ENCODE data around the gene CSRNP3.
A peak's percentile ranks its signal among the peaks of the same experiment; 100 is the strongest.

Gene CSRNP3

DNA sequence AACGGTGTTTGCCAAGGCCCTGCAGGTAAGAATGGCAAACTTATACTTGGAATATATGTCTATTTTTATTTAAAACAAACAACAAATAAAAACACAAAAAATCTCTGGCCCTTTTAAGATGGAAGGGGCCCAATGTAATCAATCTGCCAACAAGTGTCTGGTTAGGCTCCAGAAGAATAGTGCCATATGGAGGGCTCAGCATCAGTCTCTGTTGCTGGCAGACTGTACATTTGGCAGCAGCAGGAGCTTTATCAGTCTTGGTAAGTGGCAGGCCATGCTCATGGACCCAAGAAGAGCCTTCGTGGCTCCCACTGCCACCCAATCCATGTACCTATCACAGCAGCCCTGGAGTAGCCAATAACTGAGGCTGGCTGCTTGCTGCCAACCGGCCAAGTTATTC lies 223.4 kb downstream of the CSRNP3 start:
- no peak for DNase-seq

DNA sequence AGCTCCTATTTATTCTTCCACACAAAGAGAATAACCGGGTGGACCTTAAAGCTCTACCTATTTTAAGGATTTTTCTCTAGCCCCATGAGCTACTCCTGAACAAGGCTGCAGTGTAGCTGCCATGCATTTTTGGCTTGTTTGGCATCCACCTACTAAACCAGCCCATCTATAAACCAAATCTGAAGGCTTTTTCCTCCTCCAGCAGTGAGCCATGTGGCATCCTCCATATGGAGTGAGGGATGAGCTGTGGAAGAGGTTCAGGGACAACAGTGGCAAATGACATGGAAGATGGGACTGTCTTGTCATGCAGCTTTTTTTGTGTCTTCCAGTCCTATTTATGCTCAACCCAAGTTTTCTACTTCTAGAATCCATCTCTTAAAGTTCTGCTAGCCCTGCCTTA lies 224.3 kb downstream of the CSRNP3 start:
- no peak for DNase-seq

DNA sequence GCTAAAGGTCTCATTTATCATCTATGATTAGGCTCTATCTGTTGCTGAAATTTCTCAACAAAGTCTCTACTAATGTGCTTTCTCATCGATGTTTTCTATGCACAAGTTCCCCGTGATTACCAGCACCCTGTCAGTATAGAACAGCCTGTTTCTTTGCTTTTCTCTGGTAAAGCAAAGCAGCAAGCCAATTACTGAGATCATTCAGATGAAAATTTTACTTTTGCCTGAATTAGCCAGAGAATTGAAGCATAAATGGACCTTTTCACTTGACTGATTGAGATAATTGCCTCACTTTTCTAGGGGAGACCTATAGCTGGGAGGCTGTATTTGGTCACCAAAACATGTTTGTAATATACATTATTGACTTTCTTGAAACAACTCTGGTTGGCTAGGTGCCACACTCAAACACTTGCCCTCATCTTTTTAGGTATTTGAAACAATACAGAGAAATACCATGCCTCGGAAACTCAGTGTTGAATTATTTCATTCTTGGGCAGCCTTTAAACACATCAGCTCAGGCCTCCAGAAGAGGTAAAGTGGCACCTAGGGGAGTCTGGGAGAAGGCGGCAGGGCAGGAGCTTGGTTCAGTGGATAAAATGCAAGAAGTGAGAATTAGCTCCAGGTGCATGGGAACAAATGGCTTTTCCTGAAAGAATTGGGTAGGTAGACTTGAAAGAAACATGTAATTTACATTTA lies 228.4 kb downstream of the CSRNP3 start:
- no peak for DNase-seq

DNA sequence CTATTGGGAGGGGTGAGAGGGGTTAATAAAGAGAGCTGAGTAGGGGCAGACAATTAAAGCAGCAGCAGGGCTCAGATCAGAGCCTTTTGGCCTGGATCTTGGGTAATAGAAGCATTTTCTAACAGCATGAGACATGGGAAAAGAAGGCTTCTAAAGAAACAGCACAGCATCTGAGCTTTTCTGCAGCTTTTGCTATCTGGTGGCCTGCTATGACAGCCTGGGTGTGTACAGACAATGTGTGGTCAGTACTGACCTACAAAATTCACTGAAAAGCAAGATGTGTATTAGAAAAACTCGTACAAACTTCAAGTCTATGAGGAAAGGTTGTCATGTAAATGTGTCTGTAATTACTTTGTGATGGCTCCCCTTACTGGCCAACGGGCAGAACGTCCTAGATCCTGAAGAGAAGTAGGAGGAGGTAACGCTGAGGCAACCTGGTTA lies 229.0 kb downstream of the CSRNP3 start:
- peak; percentile 35 for DNase-seq

DNA sequence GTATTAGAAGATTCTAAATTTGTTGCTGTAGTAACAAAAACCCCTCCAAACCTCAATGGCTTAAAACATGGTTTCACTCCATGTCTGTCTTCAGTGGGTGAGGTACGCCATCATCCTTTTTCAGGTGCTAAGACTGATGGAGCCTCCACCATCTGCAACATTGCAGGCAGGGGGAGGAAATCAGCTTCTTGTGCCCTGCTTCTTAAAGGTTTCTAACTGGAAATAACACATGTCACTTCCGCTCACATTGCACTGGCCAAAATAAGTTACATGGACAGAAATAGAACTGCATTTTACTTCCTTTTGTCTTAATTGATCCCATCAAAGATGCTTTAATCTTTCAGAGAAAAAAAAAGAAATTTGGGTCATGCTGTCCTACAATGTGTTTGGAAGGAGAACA lies 230.4 kb downstream of the CSRNP3 start:
- no peak for DNase-seq

DNA sequence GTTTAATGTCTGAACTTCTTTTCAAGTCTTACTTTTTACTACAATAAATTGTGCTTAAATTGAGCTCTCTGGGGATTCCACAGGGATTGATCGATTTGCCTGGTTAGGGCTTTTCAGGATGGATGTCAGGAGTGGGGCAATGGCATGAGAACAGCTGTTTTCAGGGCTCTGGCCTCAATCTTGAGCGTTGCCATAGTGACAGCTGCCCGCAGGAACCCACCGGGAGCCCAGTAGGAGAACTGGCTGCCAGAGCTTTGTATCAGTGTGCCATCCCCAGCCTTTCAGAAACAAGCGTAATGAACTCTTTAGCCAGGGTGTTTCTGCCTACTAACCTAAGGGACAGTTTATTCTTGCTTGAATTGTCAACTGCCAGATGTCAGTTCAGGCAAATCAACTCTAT lies 231.0 kb downstream of the CSRNP3 start:
- DNase-seq = no peak

DNA sequence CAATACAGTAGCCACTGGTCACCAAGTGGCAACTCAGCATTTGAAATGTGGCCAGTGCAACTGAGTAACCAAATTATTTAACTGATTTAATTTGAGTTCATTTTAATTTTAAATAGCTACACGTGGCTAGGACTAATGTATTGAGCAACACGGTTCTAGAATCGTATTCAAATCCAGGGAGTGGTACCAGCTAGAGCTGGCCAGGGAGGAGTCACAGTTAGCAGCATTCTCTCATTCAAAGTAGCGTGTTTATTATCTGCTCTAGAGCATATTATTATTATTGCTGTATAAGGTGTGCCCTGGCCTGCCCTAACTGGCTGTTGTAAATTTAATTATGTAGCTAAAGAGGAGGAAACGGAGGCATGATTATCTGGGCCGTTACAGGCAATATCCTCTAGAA lies 231.6 kb downstream of the CSRNP3 start:
- DNase-seq = no peak

DNA sequence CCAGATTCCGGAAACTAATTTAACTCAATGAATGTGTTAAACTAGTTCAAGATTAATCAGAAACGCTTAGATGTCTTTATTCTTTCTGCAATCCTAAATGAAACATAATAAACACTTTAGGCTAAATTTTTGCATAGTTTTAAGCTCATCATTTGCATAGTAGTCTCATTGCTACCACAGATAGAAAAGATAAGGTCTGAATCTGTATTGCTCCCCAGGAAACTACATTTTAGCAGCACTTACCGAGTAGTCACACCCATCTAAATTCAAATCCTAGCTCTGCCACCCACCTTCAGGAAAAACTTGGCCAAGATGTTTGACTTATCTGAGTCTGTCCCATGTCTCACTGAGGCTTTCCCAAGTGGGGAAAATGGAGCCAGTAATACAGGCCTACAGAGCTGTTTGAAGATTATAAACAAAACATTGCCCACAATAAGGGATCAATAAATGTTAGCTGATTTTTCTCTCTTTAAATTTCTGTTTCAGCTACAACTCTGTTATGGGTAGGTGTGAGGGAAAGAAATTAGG lies 237.5 kb downstream of the CSRNP3 start:
- no peak for DNase-seq

DNA sequence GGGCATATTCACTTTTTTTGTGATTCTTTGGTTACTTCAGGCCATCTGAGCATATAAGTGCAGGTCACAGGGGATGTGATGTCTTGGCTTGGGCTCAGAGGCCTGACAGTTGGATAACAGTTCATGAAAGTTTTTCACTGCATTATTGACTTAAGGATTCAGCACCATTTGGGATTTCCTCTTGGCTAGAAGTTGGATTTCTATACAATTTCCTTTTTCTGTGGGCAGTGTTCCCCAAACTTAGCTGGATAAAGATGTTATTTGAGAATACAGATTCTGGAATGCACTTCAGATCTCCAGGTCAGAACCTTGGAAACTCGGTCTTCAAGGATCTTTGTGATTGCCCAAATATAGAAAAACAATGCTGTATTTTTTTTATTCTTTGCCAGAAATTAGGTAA lies 246.6 kb downstream of the CSRNP3 start:
- DNase-seq = no peak

DNA sequence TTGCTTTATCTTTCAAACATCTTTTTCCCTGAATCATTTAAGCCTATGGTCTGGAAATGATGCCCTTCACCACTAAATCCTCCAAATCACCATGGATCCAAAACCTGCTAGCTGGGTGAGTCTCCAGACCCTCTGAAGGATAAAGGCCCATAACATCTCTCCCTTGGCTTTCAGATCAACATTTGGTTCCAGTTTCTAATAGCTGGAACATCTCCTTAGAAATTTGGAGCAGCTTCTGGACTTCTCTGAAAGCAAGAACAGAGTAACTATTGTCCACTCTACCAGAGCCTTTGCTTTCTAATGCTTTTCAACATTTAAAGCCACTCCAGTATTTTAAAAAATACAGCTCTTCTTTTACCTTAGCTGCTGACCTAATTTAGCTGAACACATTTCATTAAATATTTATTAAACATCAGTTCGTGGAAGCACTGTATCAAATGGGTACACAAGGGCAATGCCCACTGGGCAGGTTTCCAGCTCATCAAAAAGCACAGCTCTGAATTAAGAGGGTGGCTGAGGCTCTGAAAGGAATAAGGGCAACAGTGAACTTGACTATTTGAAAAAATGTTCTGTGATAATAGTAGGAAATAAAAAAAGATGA lies 249.2 kb downstream of the CSRNP3 start:
- no peak for DNase-seq

DNA sequence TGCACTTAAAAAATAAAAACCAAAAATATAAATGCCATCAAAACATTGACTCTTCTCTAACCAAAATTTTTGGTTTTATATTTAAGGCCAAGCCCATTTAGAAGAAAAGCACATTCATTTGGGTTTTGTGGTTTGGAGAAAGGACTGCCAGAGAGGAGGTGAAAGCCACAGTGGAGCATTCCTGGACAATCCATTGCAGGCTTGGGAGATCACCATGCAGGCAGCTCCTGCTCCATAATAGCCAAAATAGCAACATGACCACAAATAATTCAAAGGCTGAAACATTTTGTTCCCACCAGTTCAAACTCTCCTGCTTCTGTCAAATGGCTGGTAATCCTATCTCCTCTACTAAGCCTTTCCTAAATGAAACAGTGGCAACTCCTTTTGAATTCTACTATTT lies 251.0 kb downstream of the CSRNP3 start:
- DNase-seq = no peak

DNA sequence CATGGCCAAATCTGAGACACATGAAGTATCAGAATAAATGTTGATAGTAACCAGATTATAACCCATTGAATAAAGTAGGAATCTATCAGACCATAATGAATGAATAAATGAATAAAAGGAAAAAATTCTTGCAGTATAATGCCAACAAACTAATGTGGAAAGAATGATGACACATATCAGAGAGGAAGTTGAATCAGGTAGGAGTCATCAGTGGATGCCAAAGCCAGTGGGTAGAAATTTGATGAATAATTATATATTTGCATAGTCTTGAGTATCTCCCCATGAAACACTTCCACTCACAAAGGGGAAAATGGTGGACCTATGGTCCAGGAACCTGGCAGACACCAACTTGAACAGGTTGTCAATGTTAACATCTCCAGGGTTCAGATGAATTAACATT lies 255.9 kb downstream of the CSRNP3 start:
- DNase-seq = no peak
